ENCODE data around the gene INPP5D.

Gene INPP5D

GRCh38 chr2:233226511-233227031 is 166.4 kb downstream of the INPP5D start:
- Histone ChIP-seq H3K4me3 (ENCODE audit: insufficient read depth, low read length, poor library complexity, severe bottlenecking) (no peak overlapping the region), H3K9me2 (replicated peaks; ENCODE audit: insufficient read depth, low read length) (no peaks in the 10 kb centered on the region), H3F3A (ENCODE audit: insufficient read depth) (peaks cover 3% of the 10 kb centered on the region; the same call in 1 of the 2 replicates), H3K36me3 (ENCODE audit: low read length) (no peaks in the 10 kb centered on the region), H3K27me3 (ENCODE audit: low read length) (no peaks in the 10 kb centered on the region), H3K9ac (ENCODE audit: low read length) (no peak overlapping the region), H3K9me3 (ENCODE audit: insufficient read depth, low read length) (no peaks in the 10 kb centered on the region), H3K79me2 (ENCODE audit: insufficient read depth, low read length) (no peaks in the 10 kb centered on the region), H4K20me1 (ENCODE audit: low read depth, low read length) (no peaks in the 10 kb centered on the region), H3K27ac (ENCODE audit: low read depth, low read length) (no peak overlapping the region), H2AFZ (ENCODE audit: low read depth, low read length, severe bottlenecking) (no peak overlapping the region), H3K4me2 (ENCODE audit: low read depth, low read length, poor library complexity, severe bottlenecking) (no peak overlapping the region)
- TF ChIP-seq CTCF (IDR thresholded peaks at IDR 0.05; ENCODE audit: insufficient read depth, low read length, poor library complexity, severe bottlenecking) (no peak), EZH2phosphoT487 (conservative IDR thresholded peaks at IDR 0.05; ENCODE audit: low read length) (no peak)

- TF ChIP-seq CTCF (IDR thresholded peaks at IDR 0.05; ENCODE audit: insufficient read depth, low read length, poor library complexity, severe bottlenecking): no peak
- no peak for TF ChIP-seq EZH2phosphoT487 (conservative IDR thresholded peaks at IDR 0.05; ENCODE audit: low read length)
- Histone ChIP-seq H3K9ac (ENCODE audit: low read length) (no peak overlapping the region), H2AFZ (ENCODE audit: low read depth, low read length, severe bottlenecking) (no peak overlapping the region), H3K9me3 (ENCODE audit: insufficient read depth, low read length) (no peaks in the 10 kb centered on the region), H3K27ac (ENCODE audit: low read depth, low read length) (no peak overlapping the region), H3K4me2 (ENCODE audit: low read depth, low read length, poor library complexity, severe bottlenecking) (no peak overlapping the region), H3K36me3 (ENCODE audit: low read length) (no peaks in the 10 kb centered on the region), H4K20me1 (ENCODE audit: low read depth, low read length) (no peaks in the 10 kb centered on the region), H3F3A (ENCODE audit: insufficient read depth) (peaks cover 3% of the 10 kb centered on the region; the same call in 1 of the 2 replicates), H3K4me3 (ENCODE audit: insufficient read depth, low read length, poor library complexity, severe bottlenecking) (no peak overlapping the region), H3K27me3 (ENCODE audit: low read length) (no peaks in the 10 kb centered on the region), H3K79me2 (ENCODE audit: insufficient read depth, low read length) (no peaks in the 10 kb centered on the region), H3K9me2 (replicated peaks; ENCODE audit: insufficient read depth, low read length) (no peaks in the 10 kb centered on the region)
Observed at GRCh38 chr2:233227346-233227978, 167.3 kb downstream of the INPP5D start.

GRCh38 chr2:233228376-233228775 is 168.2 kb downstream of the INPP5D start:
- TF ChIP-seq EZH2phosphoT487 (conservative IDR thresholded peaks at IDR 0.05; ENCODE audit: low read length) (no peak), CTCF (IDR thresholded peaks at IDR 0.05; ENCODE audit: insufficient read depth, low read length, poor library complexity, severe bottlenecking) (no peak)
- no peaks in the 10 kb centered on the region for H3K36me3 ChIP-seq (ENCODE audit: low read length)
- no peak overlapping the region for H3K4me2 ChIP-seq (ENCODE audit: low read depth, low read length, poor library complexity, severe bottlenecking)
- no peaks in the 10 kb centered on the region for H3K9me3 ChIP-seq (ENCODE audit: insufficient read depth, low read length)
- H3F3A ChIP-seq (ENCODE audit: insufficient read depth): no peaks in the 10 kb centered on the region
- H3K27me3 ChIP-seq (ENCODE audit: low read length): no peaks in the 10 kb centered on the region
- no peaks in the 10 kb centered on the region for H3K9me2 ChIP-seq (replicated peaks; ENCODE audit: insufficient read depth, low read length)
- H3K4me3 ChIP-seq (ENCODE audit: insufficient read depth, low read length, poor library complexity, severe bottlenecking): no peak overlapping the region
- no peaks in the 10 kb centered on the region for H4K20me1 ChIP-seq (ENCODE audit: low read depth, low read length)
- no peak overlapping the region for H3K9ac ChIP-seq (ENCODE audit: low read length)
- H3K27ac ChIP-seq (ENCODE audit: low read depth, low read length): no peak overlapping the region
- H2AFZ ChIP-seq (ENCODE audit: low read depth, low read length, severe bottlenecking): no peak overlapping the region
- no peaks in the 10 kb centered on the region for H3K79me2 ChIP-seq (ENCODE audit: insufficient read depth, low read length)

All from SU-DHL-6 (cell line).